HepG2 (cell line): ENCODE data around the gene SF3B5. TPM values are rescaled to one million over a fixed set of nuclear protein-coding genes. Genes with fewer than 3 reads are reported as not detected.
A peak's percentile ranks its signal among the peaks of the same experiment; 100 is the strongest.

Experiments
- AHDC1 ChIP-seq: sonication (generic); formaldehyde crosslinking; IDR thresholded peaks from 2 replicates; pipeline ENCODE4 v1.5.1; 2020; ENCODE audit warnings: mild to moderate bottlenecking, missing genetic modification reagents, borderline replicate concordance
- CBFB ChIP-seq: sonication (generic); formaldehyde crosslinking; IDR thresholded peaks from 2 replicates; pipeline ENCODE4 v1.4.0; 2020; ENCODE audit warnings: missing genetic modification reagents
- CBX2 ChIP-seq, 2 experiments: fragments of 200-600 bp in 1 of 2; sonication (generic); formaldehyde crosslinking in 1 of 2; IDR thresholded peaks; 2 replicates each; pipeline versions ENCODE4 v1.7.0 to v1.8.1; 2018 to 2022; ENCODE audit warnings: low read depth in 2 of 2, low read length in 1 of 2, mild to moderate bottlenecking in 1 of 2, missing genetic modification reagents in 1 of 2
- KLF15 ChIP-seq: sonication (generic); formaldehyde crosslinking; IDR thresholded peaks from 2 replicates; pipeline ENCODE4 v1.8.1; 2023; ENCODE audit warnings: borderline replicate concordance, mild to moderate bottlenecking, inconsistent platforms, missing genetic modification reagents, mixed read lengths
- MTF2 ChIP-seq: sonication (generic); formaldehyde crosslinking; IDR thresholded peaks from 2 replicates; pipeline ENCODE4 v1.5.0; 2020; ENCODE audit warnings: missing genetic modification reagents, borderline replicate concordance
- NR3C1 ChIP-seq: sonication (generic); formaldehyde crosslinking; IDR thresholded peaks from 2 replicates; pipeline ENCODE4 v1.4.0; 2020; ENCODE audit warnings: missing genetic modification reagents
- SP4 ChIP-seq: sonication (generic); formaldehyde crosslinking; IDR thresholded peaks from 2 replicates; pipeline ENCODE4 v1.8.1; 2023; ENCODE audit warnings: mild to moderate bottlenecking, missing genetic modification reagents
- SRY ChIP-seq: sonication (generic); formaldehyde crosslinking; IDR thresholded peaks from 2 replicates; pipeline ENCODE4 v1.8.0; 2022; ENCODE audit warnings: mild to moderate bottlenecking, missing genetic modification reagents
- TOE1 ChIP-seq: sonication (generic); formaldehyde crosslinking; IDR thresholded peaks from 2 replicates; pipeline ENCODE4 v1.4.0; 2020; ENCODE audit warnings: mild to moderate bottlenecking, missing genetic modification reagents
- ZFP36L1 ChIP-seq: sonication (generic); formaldehyde crosslinking; IDR thresholded peaks from 2 replicates; pipeline ENCODE4 v1.8.0; 2022; ENCODE audit warnings: mild to moderate bottlenecking, missing genetic modification reagents, moderate library complexity
- ZNF83 ChIP-seq: sonication (generic); formaldehyde crosslinking; IDR thresholded peaks from 2 replicates; pipeline ENCODE4 v1.4.0; 2020; ENCODE audit warnings: missing genetic modification reagents, mild to moderate bottlenecking, borderline replicate concordance
- ZSCAN22 ChIP-seq: sonication (generic); formaldehyde crosslinking; IDR thresholded peaks from 2 replicates; pipeline ENCODE4 v1.4.0; 2020; ENCODE audit warnings: mild to moderate bottlenecking, missing genetic modification reagents
- polyA plus RNA-seq, 8 experiments: library from polyadenylated mRNA; depleted of rRNA in 3 of 8; stranded (reverse) in 7 of 8; unstranded in 1 of 8; fragments of >200 nt; fragmentation: Illumina TruSeq in 4 of 8; extraction: Trizol in 4 of 8; gene quantifications; 2 replicates each; pipeline versions ENCODE4 v1.2.1 to v1.2.3, GENCODE V29; 2011 to 2016; ENCODE audit warnings: low read depth in 4 of 8, missing spikeins in 1 of 8, mixed read lengths in 1 of 8; ENCODE audit not compliant: insufficient read depth in 1 of 8
- total RNA-seq, 5 experiments: library from RNA; depleted of rRNA; stranded (reverse); fragments of >200 nt; fragmentation: Illumina TruSeq; extraction: Trizol; gene quantifications; 2 replicates each; pipeline ENCODE4 v1.2.3, GENCODE V29; 2016; ENCODE audit warnings: low read depth in 1 of 5
- TF ChIP-seq, protein P1 (sequence below): sonication (generic); formaldehyde crosslinking; IDR thresholded peaks from 2 replicates; pipeline ENCODE4 v1.9.0; 2022; ENCODE audit warnings: missing genetic modification reagents, mild to moderate bottlenecking, borderline replicate concordance

Gene SF3B5
- total and polyA plus RNA-seq, 2 of the 13 experiments (the other 11 are each of a cell fraction or from before 2014, with no cell fraction given), result 263 to 292 TPM

GRCh38 chr6:144064402-144065212 lies 30.8 kb downstream of the SF3B5 start (continued):
- TF ChIP-seq AHDC1 (CRISPR knock-in tag) (no peak), ZSCAN22 (CRISPR knock-in tag) (no peak), CBX2 (IDR thresholded peaks at IDR 0.05; ENCODE audit: low read depth, low read length) (peak; percentile 36), CBX2 (CRISPR knock-in tag; IDR thresholded peaks at IDR 0.05; ENCODE audit: low read depth) (no peak), SRY (CRISPR knock-in tag) (peak; percentile 26; the same call in 1 of the 2 replicates), TOE1 (CRISPR knock-in tag) (0 out of 2 replicates have a peak, but pooled peaks have one; percentile 4), ZFP36L1 (peak; percentile 3; the same call in 1 of the 2 replicates), ZNF83 (CRISPR knock-in tag) (no peak), SP4 (peak; percentile 7; the same call in 1 of the 2 replicates), KLF15 (CRISPR knock-in tag) (0 out of 2 replicates have a peak, but pooled peaks have one; percentile 6), MTF2 (CRISPR knock-in tag) (peak; percentile 38; the same call in 1 of the 2 replicates), CBFB (CRISPR knock-in tag) (no peak), NR3C1 (CRISPR knock-in tag) (no peak)
- TF ChIP-seq, protein P1, sequence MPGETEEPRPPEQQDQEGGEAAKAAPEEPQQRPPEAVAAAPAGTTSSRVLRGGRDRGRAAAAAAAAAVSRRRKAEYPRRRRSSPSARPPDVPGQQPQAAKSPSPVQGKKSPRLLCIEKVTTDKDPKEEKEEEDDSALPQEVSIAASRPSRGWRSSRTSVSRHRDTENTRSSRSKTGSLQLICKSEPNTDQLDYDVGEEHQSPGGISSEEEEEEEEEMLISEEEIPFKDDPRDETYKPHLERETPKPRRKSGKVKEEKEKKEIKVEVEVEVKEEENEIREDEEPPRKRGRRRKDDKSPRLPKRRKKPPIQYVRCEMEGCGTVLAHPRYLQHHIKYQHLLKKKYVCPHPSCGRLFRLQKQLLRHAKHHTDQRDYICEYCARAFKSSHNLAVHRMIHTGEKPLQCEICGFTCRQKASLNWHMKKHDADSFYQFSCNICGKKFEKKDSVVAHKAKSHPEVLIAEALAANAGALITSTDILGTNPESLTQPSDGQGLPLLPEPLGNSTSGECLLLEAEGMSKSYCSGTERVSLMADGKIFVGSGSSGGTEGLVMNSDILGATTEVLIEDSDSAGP (CRISPR knock-in tag), result peak; percentile 33; the same call in 1 of the 2 replicates
